ENCODE results near the gene MEGF8. TPM values are rescaled to one million over a fixed set of nuclear protein-coding genes. Genes with fewer than 3 reads are reported as not detected.

The MEGF8 gene
- total and polyA plus RNA-seq, 2 donors (not counting 3 experiments of a cell fraction or from before 2014, with no cell fraction given): 20.6 to 39.6 TPM

DNA sequence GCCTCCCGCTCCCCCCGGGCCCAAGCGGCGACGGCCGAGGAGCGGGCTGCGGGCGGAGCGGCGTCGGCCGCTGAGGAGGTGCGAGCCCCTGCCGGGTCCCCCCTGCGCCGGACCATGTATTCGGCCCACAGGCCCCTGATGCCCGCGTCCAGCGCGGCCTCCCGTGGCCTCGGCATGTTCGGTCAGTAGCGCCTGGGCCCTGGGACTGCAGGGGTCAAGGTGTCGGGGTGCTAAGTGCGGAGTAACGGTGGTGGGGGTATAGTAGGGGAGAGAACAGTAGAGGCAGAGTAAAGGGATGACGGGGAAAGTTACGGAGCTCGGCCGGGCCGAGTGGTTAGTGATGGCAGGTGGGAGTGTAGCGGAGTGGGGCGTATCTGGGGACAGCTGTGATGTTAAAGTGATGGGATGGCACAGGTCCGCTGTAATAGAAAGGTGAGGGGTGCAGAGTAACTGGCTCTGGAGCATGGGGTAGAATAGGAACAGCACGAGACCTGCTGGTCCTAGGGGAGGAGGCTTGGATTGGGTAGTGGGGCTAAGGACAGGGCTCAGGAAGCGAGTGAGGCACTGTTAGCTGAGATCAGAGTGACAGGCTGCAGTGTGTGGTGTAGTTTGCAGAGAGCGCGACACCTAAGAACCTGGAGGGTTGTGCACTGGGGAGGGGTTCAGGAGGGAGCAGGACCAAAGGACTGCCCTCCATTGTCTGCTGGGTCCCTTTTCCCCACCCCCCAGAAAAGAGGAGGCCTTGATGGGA is 40.7 kb upstream of the MEGF8 start:
- peaks cover 40% of the 10 kb centered on the region for H3K4me1 ChIP-seq (ENCODE audit: control insufficient read depth, extremely low read depth, insufficient read depth, low read length)
- TF ChIP-seq JUN (IDR thresholded peaks at IDR 0.05; ENCODE audit: borderline replicate concordance, insufficient read depth, insufficient read length, low read depth) (no peak), POLR2A (IDR thresholded peaks at IDR 0.05; ENCODE audit: low read depth, low read length) (no peak), GATA2 (IDR thresholded peaks at IDR 0.05; ENCODE audit: insufficient read depth, insufficient read length, low read depth, low read length) (no peak), EZH2 (IDR thresholded peaks at IDR 0.05; ENCODE audit: borderline replicate concordance, low read depth, low read length, severe bottlenecking) (no peak), MYC (IDR thresholded peaks at IDR 0.05; ENCODE audit: low read depth, low read length) (no peak), FOS (IDR thresholded peaks at IDR 0.05; ENCODE audit: borderline replicate concordance, insufficient read depth, low read length) (no peak), POLR2AphosphoS5 (IDR thresholded peaks at IDR 0.05; ENCODE audit: insufficient read depth, low read depth, low read length) (no peak)
- TF ChIP-seq, protein P1, sequence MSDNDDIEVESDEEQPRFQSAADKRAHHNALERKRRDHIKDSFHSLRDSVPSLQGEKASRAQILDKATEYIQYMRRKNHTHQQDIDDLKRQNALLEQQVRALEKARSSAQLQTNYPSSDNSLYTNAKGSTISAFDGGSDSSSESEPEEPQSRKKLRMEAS (IDR thresholded peaks at IDR 0.05; ENCODE audit: insufficient read depth, insufficient read length): no peak
- TF ChIP-seq, protein P2, sequence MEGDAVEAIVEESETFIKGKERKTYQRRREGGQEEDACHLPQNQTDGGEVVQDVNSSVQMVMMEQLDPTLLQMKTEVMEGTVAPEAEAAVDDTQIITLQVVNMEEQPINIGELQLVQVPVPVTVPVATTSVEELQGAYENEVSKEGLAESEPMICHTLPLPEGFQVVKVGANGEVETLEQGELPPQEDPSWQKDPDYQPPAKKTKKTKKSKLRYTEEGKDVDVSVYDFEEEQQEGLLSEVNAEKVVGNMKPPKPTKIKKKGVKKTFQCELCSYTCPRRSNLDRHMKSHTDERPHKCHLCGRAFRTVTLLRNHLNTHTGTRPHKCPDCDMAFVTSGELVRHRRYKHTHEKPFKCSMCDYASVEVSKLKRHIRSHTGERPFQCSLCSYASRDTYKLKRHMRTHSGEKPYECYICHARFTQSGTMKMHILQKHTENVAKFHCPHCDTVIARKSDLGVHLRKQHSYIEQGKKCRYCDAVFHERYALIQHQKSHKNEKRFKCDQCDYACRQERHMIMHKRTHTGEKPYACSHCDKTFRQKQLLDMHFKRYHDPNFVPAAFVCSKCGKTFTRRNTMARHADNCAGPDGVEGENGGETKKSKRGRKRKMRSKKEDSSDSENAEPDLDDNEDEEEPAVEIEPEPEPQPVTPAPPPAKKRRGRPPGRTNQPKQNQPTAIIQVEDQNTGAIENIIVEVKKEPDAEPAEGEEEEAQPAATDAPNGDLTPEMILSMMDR (IDR thresholded peaks at IDR 0.05; ENCODE audit: extremely low read depth in 1 of 2, insufficient read depth in 1 of 2, low read depth in 1 of 2, low read length in 2 of 2): no peak
- H3K9ac ChIP-seq (replicated peaks; ENCODE audit: extremely low read depth, insufficient read depth, low read length): peak overlapping the region; percentile 53
- H3K27ac ChIP-seq (ENCODE audit: insufficient read depth, low read depth, low read length): peak overlapping the region; percentile 38
- intact Hi-C loops (cut with micrococcal nuclease) (no loop called here), dilution Hi-C loops (cut with MboI; ENCODE audit: extremely low pct_ligation_motif_present, low sequenced_read_pairs) (no loop called here)
- peaks cover 4 to 27% of the 10 kb centered on the region in 2 experiments for H3K36me3 ChIP-seq (ENCODE audit: control insufficient read depth in 2 of 2, extremely low read depth in 1 of 2, insufficient read depth in 2 of 2, low read length in 2 of 2)
- ChIA-PET CTCF (interaction anchor here (0.7 to 3.0 kb wide), 5 partner anchors 12 to 1979 kb away, joined by 4 to 17 read pairs (median 5); no protein-coding TSS in a partner anchor), POLR2A (no interaction called here)
- FAIRE-seq (peak; percentile 15), DNase-seq (ENCODE audit: low read depth, low spot score) (peak; percentile 20)
- H3K4me3 ChIP-seq (replicated peaks in 1 of 3; ENCODE audit: insufficient read depth in 1 of 3, low read depth in 1 of 3, low read length in 3 of 3): peak overlapping the region; percentile 41 to 63 (median 55)
- no peaks in the 10 kb centered on the region for H4K20me1 ChIP-seq (replicated peaks; ENCODE audit: control insufficient read depth, extremely low read depth, insufficient read depth, low read length)
- no peaks in the 10 kb centered on the region for H3K27me3 ChIP-seq (ENCODE audit: control insufficient read depth in 2 of 2, insufficient read depth in 2 of 2, low read length in 2 of 2)
- H3K9me1 ChIP-seq (replicated peaks; ENCODE audit: control insufficient read depth, extremely low read depth, insufficient read depth, low read length): no peaks in the 10 kb centered on the region
- H3K79me2 ChIP-seq (ENCODE audit: control insufficient read depth, insufficient read depth, low read length): peaks cover 23% of the 10 kb centered on the region
- BruUV-seq (replicated peaks): no TSS peak
- peak overlapping the region; percentile 74 for H3K4me2 ChIP-seq (ENCODE audit: insufficient read depth, low read length)
- no peak overlapping the region for H2AFZ ChIP-seq (ENCODE audit: low read depth, low read length)
- H3K9me3 ChIP-seq (replicated peaks; ENCODE audit: control insufficient read depth, insufficient read depth, low read length): no peaks in the 10 kb centered on the region

All from endothelial cell of umbilical vein (primary cell).